CD4-positive, alpha-beta T cell (primary cell): Measurements from ENCODE around the gene ANKRD49. TPM values are rescaled to one million over a fixed set of nuclear protein-coding genes. Genes with fewer than 3 reads are reported as not detected.

Experiments
- ATAC-seq: fragments of 200-7000 bp; cut with Tn5 transposase; one replicate; pipeline ENCODE4 v1.10.0; 2022; ENCODE audit warnings: mild to moderate bottlenecking; ENCODE audit not compliant: poor library complexity
- CTCF ChIA-PET: fragments of 350-600 bp; sonication (Branson Sonifier 250); formaldehyde crosslinking; loops from one replicate; lab custom pipeline; 2021; ENCODE audit warnings: antibody characterized with exemption, inconsistent platforms; lab: Charles Lee
- POLR2A ChIA-PET: fragments of 350-600 bp; sonication (Branson Sonifier 250); formaldehyde crosslinking; loops from one replicate; lab custom pipeline; 2021; ENCODE audit warnings: antibody characterized with exemption, inconsistent platforms; lab: Charles Lee
- DNase-seq, 14 experiments: peaks; one replicate each; pipeline ENCODE4 v3.0.0-alpha.2; 2013 to 2020; ENCODE audit warnings: mixed read lengths in 2 of 14
- H3K27ac ChIP-seq, 2 donors: one replicate each; pipeline versions ENCODE4 v1.5.1 to v1.7.0; 2013; ENCODE audit warnings: low read length in 2 of 2, low read depth in 1 of 2, mild to moderate bottlenecking in 1 of 2
- H3K27me3 ChIP-seq, 2 experiments: 1 replicate in 1 of 2; 2 replicates in 1 of 2; pipeline versions ENCODE4 v1.6.1 to v1.7.0; 2013; ENCODE audit warnings: low read length in 2 of 2, control low read depth in 1 of 2, mild to moderate bottlenecking in 1 of 2, moderate library complexity in 1 of 2; ENCODE audit not compliant: insufficient read depth in 2 of 2, control insufficient read depth in 1 of 2
- H3K36me3 ChIP-seq: one replicate; pipeline ENCODE4 v1.6.1; 2013; ENCODE audit warnings: low read length, control low read depth; ENCODE audit not compliant: insufficient read depth
- H3K4me1 ChIP-seq: one replicate; pipeline ENCODE4 v1.6.1; 2013; ENCODE audit warnings: low read length, control low read depth; ENCODE audit not compliant: insufficient read depth
- H3K4me3 ChIP-seq: one replicate; pipeline ENCODE4 v1.5.1; 2013; ENCODE audit warnings: mild to moderate bottlenecking, low read length, moderate library complexity
- H3K9me3 ChIP-seq, 2 experiments: 1 replicate in 1 of 2; 2 replicates in 1 of 2; pipeline versions ENCODE4 v1.6.1 to v1.7.0; 2013; ENCODE audit warnings: low read length in 2 of 2, mild to moderate bottlenecking in 2 of 2, control low read depth in 1 of 2, moderate library complexity in 1 of 2; ENCODE audit not compliant: control insufficient read depth in 1 of 2, insufficient read depth in 1 of 2
- H3K27ac Mint-ChIP-seq: one replicate; pipeline ENCODE4 v1.8.0; 2020; ENCODE audit warnings: mixed read lengths
- H3K27me3 Mint-ChIP-seq: one replicate; pipeline ENCODE4 v1.8.0; 2021; ENCODE audit warnings: mixed read lengths
- H3K36me3 Mint-ChIP-seq: one replicate; pipeline ENCODE4 v1.8.0; 2021; ENCODE audit warnings: low read depth, mixed read lengths
- H3K4me1 Mint-ChIP-seq: one replicate; pipeline ENCODE4 v1.8.0; 2021; ENCODE audit warnings: low read depth, mixed read lengths
- H3K4me3 Mint-ChIP-seq: one replicate; pipeline ENCODE4 v1.8.0; 2020; ENCODE audit warnings: mild to moderate bottlenecking, mixed read lengths
- H3K9me3 Mint-ChIP-seq: one replicate; pipeline ENCODE4 v1.8.0; 2020; ENCODE audit warnings: mixed read lengths
- intact Hi-C, 2 experiments: fragments of 100-400 bp; cut with DNase I in 1 of 2; cut with micrococcal nuclease in 1 of 2; formaldehyde crosslinking; loops; one replicate each; pipeline versions ENCODE4 v1.15.1 to v1.9.0; 2023 to 2025; cut with DNase I, micrococcal nuclease
- microRNA-seq: library from miRNA; unstranded; fragments of <30 nt; microRNA quantifications from one replicate; pipeline ENCODE4 v1.2.0, GENCODE V29; 2021; ENCODE audit warnings: borderline microRNAs expressed, borderline replicate concordance
- total RNA-seq, 174 experiments: library from RNA in 2 of 174; stranded (reverse) in 2 of 174; gene quantifications; one replicate each; pipeline ENCODE4 v1.2.3 and lab custom pipeline; 2021 to 2026
- TF ChIP-seq, protein P1 (sequence below): fragments of 200-600 bp; IDR thresholded peaks from one replicate; pipeline ENCODE4 v1.8.0; 2022; ENCODE audit warnings: antibody characterized with exemption, mild to moderate bottlenecking

ANKRD49 gene
- total RNA-seq, 2 experiments from 2014 or later: 54.4 to 56.4 TPM

DNA sequence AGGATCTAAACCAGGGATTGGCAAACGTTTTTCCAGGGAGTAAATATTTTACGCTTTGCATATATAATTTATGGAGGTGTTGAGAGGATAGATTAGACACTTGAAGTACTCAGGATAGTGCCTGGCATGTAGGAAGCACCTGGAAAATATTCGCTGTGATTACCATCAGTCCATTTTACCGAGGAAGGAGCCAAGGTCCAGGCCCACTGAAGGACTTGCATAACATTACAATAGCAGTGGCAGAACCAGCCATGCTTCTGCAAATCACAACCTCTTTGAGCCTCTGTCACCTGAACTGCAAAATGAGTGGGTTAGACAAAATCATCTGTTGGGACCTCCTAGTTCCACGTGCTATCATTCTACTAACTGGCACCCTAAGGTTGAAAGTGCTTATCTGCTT, 55.4 kb downstream of the ANKRD49 start:
- Histone ChIP-seq H3K36me3 (no peaks in the 10 kb centered on the region), H3K27me3 (no peaks in the 10 kb centered on the region), H3K4me3 (no peak overlapping the region), H3K4me1 (peaks cover 24% of the 10 kb centered on the region), H3K27ac (no peak overlapping the region), H3K9me3 (no peaks in the 10 kb centered on the region)
- Mint-ChIP-seq H3K9me3 (no peaks in the 10 kb centered on the region), H3K4me1 (peaks cover 55% of the 10 kb centered on the region), H3K27ac (no peak overlapping the region), H3K27me3 (no peaks in the 10 kb centered on the region), H3K4me3 (no peak overlapping the region), H3K36me3 (no peaks in the 10 kb centered on the region)
- intact Hi-C loops: loop anchor here in 1 of 2 experiments (5.0 kb wide), 1 partner anchor 538 kb away; the partner anchor contains the start of gene ENDOD1
- ATAC-seq (no peak), DNase-seq (no peak)
- CTCF ChIA-PET: no interaction called here
- TF ChIP-seq, protein P1, sequence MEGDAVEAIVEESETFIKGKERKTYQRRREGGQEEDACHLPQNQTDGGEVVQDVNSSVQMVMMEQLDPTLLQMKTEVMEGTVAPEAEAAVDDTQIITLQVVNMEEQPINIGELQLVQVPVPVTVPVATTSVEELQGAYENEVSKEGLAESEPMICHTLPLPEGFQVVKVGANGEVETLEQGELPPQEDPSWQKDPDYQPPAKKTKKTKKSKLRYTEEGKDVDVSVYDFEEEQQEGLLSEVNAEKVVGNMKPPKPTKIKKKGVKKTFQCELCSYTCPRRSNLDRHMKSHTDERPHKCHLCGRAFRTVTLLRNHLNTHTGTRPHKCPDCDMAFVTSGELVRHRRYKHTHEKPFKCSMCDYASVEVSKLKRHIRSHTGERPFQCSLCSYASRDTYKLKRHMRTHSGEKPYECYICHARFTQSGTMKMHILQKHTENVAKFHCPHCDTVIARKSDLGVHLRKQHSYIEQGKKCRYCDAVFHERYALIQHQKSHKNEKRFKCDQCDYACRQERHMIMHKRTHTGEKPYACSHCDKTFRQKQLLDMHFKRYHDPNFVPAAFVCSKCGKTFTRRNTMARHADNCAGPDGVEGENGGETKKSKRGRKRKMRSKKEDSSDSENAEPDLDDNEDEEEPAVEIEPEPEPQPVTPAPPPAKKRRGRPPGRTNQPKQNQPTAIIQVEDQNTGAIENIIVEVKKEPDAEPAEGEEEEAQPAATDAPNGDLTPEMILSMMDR: no peak
- POLR2A ChIA-PET: no interaction called here

Small RNA genes lying within 50 kb of the gene (microRNA-seq; reads per million reads assigned to microRNA genes)
- not detected for gene MIR548L

Other genes with a start within 250 kb of the ANKRD49 start
- gene IZUMO1R, start 189.4 kb upstream of the ANKRD49 start, total RNA-seq: not detected
- gene GPR83, start 92.6 kb upstream of the ANKRD49 start, total RNA-seq: under 1 TPM in 1 of 2 experiments, not detected in 1; 0.11 TPM
- gene MRE11, start 140 bp upstream of the ANKRD49 start, total RNA-seq: 10 to 100 TPM; 17.0 to 18.6 TPM
- not detected for gene C11orf97, start 18.5 kb downstream of the ANKRD49 start, total RNA-seq
- 1 to 10 TPM; 4.3 to 5.1 TPM for gene FUT4, start 49.9 kb downstream of the ANKRD49 start, total RNA-seq
- gene PIWIL4, start 73.4 kb downstream of the ANKRD49 start, total RNA-seq: 1 to 10 TPM; 1.3 to 1.4 TPM